ENCODE results near the gene AMN.
A peak's percentile ranks its signal among the peaks of the same experiment; 100 is the strongest.
"Not testable (repeated sequence)": the region's sequence is repeated elsewhere in the genome, so short reads cannot be mapped to it uniquely, and the experiment has no call there.

AMN gene

DNA sequence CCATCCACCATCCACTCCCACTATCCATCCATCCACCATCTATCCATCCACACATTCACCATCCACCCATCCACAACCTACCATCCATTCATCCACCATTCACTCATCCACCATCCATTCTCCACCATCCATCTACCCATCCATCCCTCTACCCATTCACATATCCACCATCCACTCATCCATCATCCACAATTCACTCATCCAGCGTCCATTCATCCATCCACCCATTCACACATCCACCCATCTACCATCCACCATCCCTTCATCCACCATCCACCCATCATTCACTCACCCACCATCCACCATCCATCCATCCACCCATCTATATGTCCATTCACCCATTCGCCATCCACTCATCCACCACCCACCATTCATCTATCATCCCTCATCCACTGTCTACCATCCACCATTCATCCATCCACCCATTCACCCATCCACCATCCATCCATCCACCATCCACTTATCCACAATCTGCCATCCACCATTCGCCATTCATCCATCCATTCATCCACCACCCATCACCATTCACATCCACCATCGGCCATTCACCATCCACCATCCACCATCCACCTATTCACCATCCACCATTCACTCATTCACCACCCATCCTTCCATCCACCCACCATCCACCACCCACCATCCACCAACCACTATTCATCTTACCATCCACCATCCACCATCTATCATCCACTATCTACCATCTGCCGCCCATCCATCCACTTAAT lies 2.0 kb upstream of the AMN start:
- Histone ChIP-seq H3K4me1 (ENCODE audit: control insufficient read depth, insufficient read depth, low read length) (peaks cover 13% of the 10 kb centered on the region), H3K9me3 (ENCODE audit: control insufficient read depth, low read length) (no peaks in the 10 kb centered on the region), H3K4me3 (ENCODE audit: insufficient read depth, low read depth, low read length) (no peak overlapping the region), H3K36me3 (ENCODE audit: control insufficient read depth, insufficient read depth, low read length) (no peaks in the 10 kb centered on the region), H3K27me3 (ENCODE audit: control insufficient read depth, insufficient read depth, low read length, poor library complexity, severe bottlenecking) (peaks cover 42% of the 10 kb centered on the region), H3K27ac (ENCODE audit: insufficient read depth, low read depth, low read length, poor library complexity, severe bottlenecking) (no peak overlapping the region)
- 88 to 90% methylated on average over 5 of the region's 5 CpGs for WGBS, 2 experiments

DNA sequence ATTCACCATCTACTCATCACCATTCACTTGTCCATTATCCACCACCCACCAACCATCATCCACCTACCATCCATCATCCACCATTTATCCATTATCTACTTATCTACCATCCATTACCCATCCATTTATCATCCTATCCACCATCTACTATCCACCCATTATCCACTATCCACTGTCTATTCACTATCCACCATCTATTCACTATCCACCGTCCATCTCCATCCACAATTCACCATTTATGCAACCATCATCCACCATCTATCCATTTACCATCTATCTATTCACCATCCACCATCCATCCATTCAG lies 1.5 kb upstream of the AMN start:
- WGBS, 2 experiments: 90 to 94% methylated on average over 1 of the region's 1 CpG

DNA sequence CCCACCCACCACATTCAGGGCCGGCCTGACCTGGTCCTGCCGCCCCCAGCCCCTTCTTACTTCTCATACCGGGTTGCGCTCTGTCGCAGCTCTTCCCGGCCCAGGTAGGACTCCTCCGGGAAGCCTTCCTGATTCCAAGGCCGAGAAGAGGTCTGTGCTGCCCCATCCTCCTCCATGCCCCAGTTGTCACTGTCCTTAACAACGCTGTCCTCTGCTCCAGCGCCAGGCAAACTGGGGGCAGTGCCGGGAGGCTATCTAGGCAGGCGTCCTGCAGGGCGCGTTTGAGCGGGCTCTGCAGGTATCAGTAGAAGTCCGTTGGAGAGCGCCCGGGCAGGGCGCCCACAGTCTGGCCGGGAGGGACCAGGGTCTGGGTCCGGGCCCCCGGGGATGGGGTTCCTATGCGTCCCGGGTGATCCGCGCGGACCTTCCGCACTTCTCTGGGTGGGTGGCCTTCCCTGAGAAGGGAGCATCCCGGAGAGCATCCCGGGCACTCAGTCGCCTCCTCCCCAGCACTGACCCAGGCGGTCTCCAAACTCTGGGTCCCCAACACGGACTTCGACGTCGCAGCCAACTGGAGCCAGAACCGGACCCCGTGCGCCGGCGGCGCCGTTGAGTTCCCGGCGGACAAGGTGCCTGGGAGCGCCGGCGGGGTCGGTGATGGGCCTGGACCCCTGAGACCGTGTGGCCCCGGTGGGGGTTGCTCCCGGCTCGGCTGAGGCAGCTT lies 900 bp downstream of the AMN start:
- peaks cover 17% of the 10 kb centered on the region for H3K4me1 ChIP-seq (ENCODE audit: control insufficient read depth, insufficient read depth, low read length)
- no peak overlapping the region for H3K27ac ChIP-seq (ENCODE audit: insufficient read depth, low read depth, low read length, poor library complexity, severe bottlenecking)
- H3K4me3 ChIP-seq (ENCODE audit: insufficient read depth, low read depth, low read length): peak overlapping the region; percentile 14
- H3K36me3 ChIP-seq (ENCODE audit: control insufficient read depth, insufficient read depth, low read length): no peaks in the 10 kb centered on the region
- H3K9me3 ChIP-seq (ENCODE audit: control insufficient read depth, low read length): no peaks in the 10 kb centered on the region
- H3K27me3 ChIP-seq (ENCODE audit: control insufficient read depth, insufficient read depth, low read length, poor library complexity, severe bottlenecking): peaks cover 71% of the 10 kb centered on the region
- 8% methylated on average over 53 of the region's 53 CpGs for WGBS, 2 experiments

More for the DNA sequence above, 1.5 kb upstream of the AMN start:
- no peak overlapping the region for H3K27ac ChIP-seq (ENCODE audit: insufficient read depth, low read depth, low read length, poor library complexity, severe bottlenecking)
- no peaks in the 10 kb centered on the region for H3K36me3 ChIP-seq (ENCODE audit: control insufficient read depth, insufficient read depth, low read length)
- no peak overlapping the region for H3K4me3 ChIP-seq (ENCODE audit: insufficient read depth, low read depth, low read length)
- peaks cover 16% of the 10 kb centered on the region for H3K4me1 ChIP-seq (ENCODE audit: control insufficient read depth, insufficient read depth, low read length)
- peaks cover 47% of the 10 kb centered on the region for H3K27me3 ChIP-seq (ENCODE audit: control insufficient read depth, insufficient read depth, low read length, poor library complexity, severe bottlenecking)
- H3K9me3 ChIP-seq (ENCODE audit: control insufficient read depth, low read length): no peaks in the 10 kb centered on the region

DNA sequence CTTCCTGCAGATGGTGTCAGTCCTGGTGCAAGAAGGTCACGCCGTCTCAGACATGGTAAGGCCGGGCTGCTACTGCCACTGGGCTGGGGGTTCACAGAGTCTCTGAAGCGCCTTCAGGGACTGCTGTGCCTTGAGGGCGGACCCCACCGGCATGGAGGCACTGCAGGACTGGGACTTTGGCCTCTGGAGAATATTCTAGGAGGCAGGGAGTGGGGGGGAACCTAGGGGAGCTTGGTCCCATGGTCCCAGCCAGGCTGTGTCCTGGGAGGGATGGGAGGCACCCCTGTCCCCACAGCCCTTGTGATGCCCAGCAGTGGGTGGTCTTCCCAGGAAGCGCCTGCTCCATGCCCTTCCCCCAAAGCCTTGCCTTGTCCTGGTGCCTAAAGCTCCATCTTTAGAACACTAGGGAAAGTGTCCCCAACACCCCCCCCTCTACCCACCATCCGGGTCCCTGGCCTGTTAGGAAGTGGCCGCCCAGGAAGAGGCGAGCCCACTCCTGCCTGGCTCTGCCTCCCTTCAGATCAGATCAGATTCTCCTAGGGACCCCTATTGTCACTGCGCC lies 1.5 kb downstream of the AMN start:
- Histone ChIP-seq H3K9me3 (ENCODE audit: control insufficient read depth, low read length) (no peaks in the 10 kb centered on the region), H3K4me1 (ENCODE audit: control insufficient read depth, insufficient read depth, low read length) (peaks cover 17% of the 10 kb centered on the region), H3K4me3 (ENCODE audit: insufficient read depth, low read depth, low read length) (no peak overlapping the region), H3K27ac (ENCODE audit: insufficient read depth, low read depth, low read length, poor library complexity, severe bottlenecking) (no peak overlapping the region), H3K27me3 (ENCODE audit: control insufficient read depth, insufficient read depth, low read length, poor library complexity, severe bottlenecking) (peaks cover 78% of the 10 kb centered on the region), H3K36me3 (ENCODE audit: control insufficient read depth, insufficient read depth, low read length) (no peaks in the 10 kb centered on the region)
- WGBS, 2 experiments: 56 to 58% methylated on average over 11 of the region's 11 CpGs

DNA sequence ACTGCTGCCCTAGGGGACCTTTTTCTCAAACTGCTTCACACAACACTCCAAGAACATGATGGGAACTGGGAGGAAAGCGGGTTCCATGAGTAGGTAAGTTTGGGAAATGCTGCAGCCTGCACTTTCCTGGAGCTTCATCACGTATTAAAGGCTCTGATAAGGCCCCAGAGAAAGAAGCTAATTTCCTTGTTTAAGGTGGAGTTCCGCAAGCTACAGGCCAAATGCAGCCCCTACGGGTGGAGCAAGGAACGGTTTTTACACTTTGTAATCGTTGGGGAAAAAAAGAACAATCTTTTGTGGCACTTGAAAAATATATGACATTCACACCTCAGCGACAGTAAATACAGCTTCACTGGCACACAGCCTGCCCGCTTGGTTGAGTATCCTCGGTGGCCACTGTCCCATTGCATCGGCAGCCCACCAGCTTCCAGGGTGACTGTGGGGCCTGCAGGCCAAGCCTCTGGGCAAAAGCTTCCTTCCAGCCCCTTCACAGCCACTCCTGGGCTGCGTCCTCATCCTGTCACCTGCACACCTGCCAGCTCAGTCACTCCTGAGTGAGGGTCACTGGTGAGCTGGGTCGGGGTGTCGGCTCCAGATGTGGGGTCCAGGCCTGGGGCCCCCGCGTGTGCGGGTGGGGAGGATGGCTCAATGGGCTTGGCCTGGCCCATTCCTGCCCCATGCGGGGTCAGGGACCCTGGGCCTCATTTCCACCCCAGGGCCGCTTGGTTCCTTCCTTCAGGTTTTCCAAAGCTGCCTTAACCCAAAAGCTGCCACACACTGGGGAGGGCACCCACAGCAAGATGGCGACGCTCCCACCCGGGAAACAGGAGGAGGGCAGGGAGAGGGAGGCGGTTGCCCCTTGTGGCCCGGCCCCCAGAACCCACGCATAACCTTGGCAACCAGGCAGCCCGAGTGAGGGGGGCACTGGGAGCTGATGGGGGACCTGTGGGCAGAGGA lies 2.4 kb downstream of the AMN start:
- WGBS, 2 experiments: 86 to 89% methylated on average over 25 of the region's 25 CpGs
- no peaks in the 10 kb centered on the region for H3K9me3 ChIP-seq (ENCODE audit: control insufficient read depth, low read length)
- H3K27ac ChIP-seq (ENCODE audit: insufficient read depth, low read depth, low read length, poor library complexity, severe bottlenecking): no peak overlapping the region
- H3K4me3 ChIP-seq (ENCODE audit: insufficient read depth, low read depth, low read length): no peak overlapping the region
- peaks cover 87% of the 10 kb centered on the region for H3K27me3 ChIP-seq (ENCODE audit: control insufficient read depth, insufficient read depth, low read length, poor library complexity, severe bottlenecking)
- no peaks in the 10 kb centered on the region for H3K36me3 ChIP-seq (ENCODE audit: control insufficient read depth, insufficient read depth, low read length)
- peaks cover 24% of the 10 kb centered on the region for H3K4me1 ChIP-seq (ENCODE audit: control insufficient read depth, insufficient read depth, low read length)

DNA sequence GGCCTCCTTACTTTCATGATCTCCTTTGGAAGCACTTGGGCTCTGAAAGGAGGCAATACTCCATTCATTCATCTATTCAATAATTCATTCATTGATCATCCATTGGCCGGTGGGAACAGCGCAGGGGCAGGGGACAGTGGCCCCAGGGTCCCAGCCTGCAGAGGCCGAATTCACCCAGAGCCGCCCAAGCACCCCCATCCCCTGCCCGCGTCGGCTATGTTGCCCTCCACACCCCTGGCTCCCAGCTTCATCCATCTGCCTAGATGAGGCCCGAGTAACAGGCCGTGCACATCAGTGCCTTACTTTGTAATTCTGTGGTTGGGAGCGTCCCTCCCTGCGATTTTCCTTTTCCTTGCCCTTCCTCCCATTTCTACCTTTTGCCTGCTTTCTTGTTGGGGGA lies 3.2 kb downstream of the AMN start:
- peaks cover 24% of the 10 kb centered on the region for H3K4me1 ChIP-seq (ENCODE audit: control insufficient read depth, insufficient read depth, low read length)

DNA sequence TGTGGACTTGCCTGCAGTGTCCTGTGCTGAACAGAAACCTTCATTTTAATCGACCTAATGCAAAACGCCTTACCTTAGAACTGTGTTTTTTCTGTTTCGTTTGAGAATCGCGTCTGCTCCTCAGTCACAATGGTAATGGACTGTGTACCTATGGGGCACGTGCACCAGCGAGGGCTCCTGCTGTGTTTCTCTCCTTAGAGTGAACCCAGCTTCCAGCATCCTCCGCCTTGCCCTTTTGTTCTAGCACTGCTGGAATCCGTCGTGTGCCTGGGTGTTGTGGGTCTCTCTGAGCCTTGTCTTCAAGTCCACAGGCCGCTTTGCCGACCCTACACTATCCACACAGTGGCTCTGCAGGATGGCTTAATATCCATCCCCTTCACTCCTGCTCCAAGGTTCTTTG lies 3.6 kb downstream of the AMN start:
- peaks cover 24% of the 10 kb centered on the region for H3K4me1 ChIP-seq (ENCODE audit: control insufficient read depth, insufficient read depth, low read length)
- no peaks in the 10 kb centered on the region for H3K9me3 ChIP-seq (ENCODE audit: control insufficient read depth, low read length)
- no peak overlapping the region for H3K27ac ChIP-seq (ENCODE audit: insufficient read depth, low read depth, low read length, poor library complexity, severe bottlenecking)
- H3K36me3 ChIP-seq (ENCODE audit: control insufficient read depth, insufficient read depth, low read length): no peaks in the 10 kb centered on the region
- H3K4me3 ChIP-seq (ENCODE audit: insufficient read depth, low read depth, low read length): no peak overlapping the region
- peaks cover 99% of the 10 kb centered on the region for H3K27me3 ChIP-seq (ENCODE audit: control insufficient read depth, insufficient read depth, low read length, poor library complexity, severe bottlenecking)
- WGBS, 2 experiments: 24 to 28% methylated on average over 12 of the region's 12 CpGs

More for the DNA sequence above, 3.2 kb downstream of the AMN start:
- Histone ChIP-seq H3K27ac (ENCODE audit: insufficient read depth, low read depth, low read length, poor library complexity, severe bottlenecking) (no peak overlapping the region), H3K27me3 (ENCODE audit: control insufficient read depth, insufficient read depth, low read length, poor library complexity, severe bottlenecking) (peaks cover 94% of the 10 kb centered on the region), H3K36me3 (ENCODE audit: control insufficient read depth, insufficient read depth, low read length) (no peaks in the 10 kb centered on the region), H3K9me3 (ENCODE audit: control insufficient read depth, low read length) (no peaks in the 10 kb centered on the region), H3K4me3 (ENCODE audit: insufficient read depth, low read depth, low read length) (no peak overlapping the region)
- 77 to 80% methylated on average over 11 of the region's 11 CpGs for WGBS, 2 experiments

DNA sequence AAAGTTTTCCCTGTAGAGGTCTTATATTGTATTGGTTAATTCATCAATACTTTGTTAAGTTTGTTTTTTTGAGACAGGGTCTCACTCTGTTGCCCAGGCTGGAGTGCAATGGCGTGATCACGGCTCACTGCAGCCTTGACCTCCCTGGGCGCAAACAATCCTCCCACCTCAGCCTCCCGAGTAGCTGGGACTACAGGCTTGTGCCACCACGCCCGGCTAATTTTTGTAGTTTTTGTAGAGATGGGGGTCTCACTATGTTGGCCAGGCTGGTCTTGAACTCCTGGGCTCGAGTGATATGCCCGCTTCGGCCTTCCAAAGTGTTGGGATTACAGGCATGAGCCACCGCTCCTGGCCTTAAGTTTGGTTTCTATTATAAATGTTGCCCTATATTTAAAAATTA lies 4.4 kb downstream of the AMN start:
- not testable (repeated sequence) for H3K4me3 ChIP-seq (ENCODE audit: insufficient read depth, low read depth, low read length); H3K27ac ChIP-seq (ENCODE audit: insufficient read depth, low read depth, low read length, poor library complexity, severe bottlenecking); H3K36me3 ChIP-seq (ENCODE audit: control insufficient read depth, insufficient read depth, low read length); H3K9me3 ChIP-seq (ENCODE audit: control insufficient read depth, low read length)
- 89% methylated on average over 9 to 10 of the region's 10 CpGs for WGBS, 2 experiments
- H3K4me1 ChIP-seq (ENCODE audit: control insufficient read depth, insufficient read depth, low read length): peaks cover 24% of the 10 kb centered on the region
- H3K27me3 ChIP-seq (ENCODE audit: control insufficient read depth, insufficient read depth, low read length, poor library complexity, severe bottlenecking): peaks cover 100% of the 10 kb centered on the region

DNA sequence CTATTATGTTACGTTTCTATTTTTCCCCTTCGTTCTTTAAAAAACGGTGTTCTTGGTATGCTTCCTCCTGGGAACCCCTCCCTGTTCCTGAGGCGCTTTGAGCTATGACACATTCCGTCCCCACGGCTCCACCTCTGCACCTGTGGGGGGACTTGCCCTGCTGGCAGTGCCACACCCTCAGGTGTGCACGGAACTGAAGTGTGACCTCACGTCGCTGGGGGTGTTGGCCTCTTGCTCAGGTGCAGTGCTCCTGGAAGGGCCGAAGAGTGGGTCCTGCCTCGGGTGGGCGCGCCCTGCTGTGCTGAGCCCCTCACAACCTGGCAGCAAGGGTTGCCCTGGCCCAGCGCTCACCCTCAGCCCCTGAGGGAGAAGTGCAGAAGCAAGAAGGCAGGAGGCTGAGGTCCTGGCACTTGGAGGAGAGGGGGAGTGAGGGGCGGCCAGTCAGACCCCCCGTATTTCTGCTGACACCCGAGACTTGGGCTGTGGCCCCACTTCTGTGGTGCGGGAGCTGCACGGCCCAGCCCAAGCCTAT lies 4.9 kb downstream of the AMN start:
- H3K4me1 ChIP-seq (ENCODE audit: control insufficient read depth, insufficient read depth, low read length): peaks cover 24% of the 10 kb centered on the region
- whole genome bisulfite sequencing, 2 experiments: 33 to 36% methylated on average over 19 of the region's 19 CpGs
- peak overlapping the region; percentile 53 for H3K4me3 ChIP-seq (ENCODE audit: insufficient read depth, low read depth, low read length)
- H3K27me3 ChIP-seq (ENCODE audit: control insufficient read depth, insufficient read depth, low read length, poor library complexity, severe bottlenecking): peaks cover 96% of the 10 kb centered on the region
- H3K27ac ChIP-seq (ENCODE audit: insufficient read depth, low read depth, low read length, poor library complexity, severe bottlenecking): no peak overlapping the region
- no peaks in the 10 kb centered on the region for H3K36me3 ChIP-seq (ENCODE audit: control insufficient read depth, insufficient read depth, low read length)
- H3K9me3 ChIP-seq (ENCODE audit: control insufficient read depth, low read length): no peaks in the 10 kb centered on the region
